Ascending aorta (tissue), 2 donors: ENCODE results near the gene PPP1R14D. TPM values are rescaled to one million over a fixed set of nuclear protein-coding genes. Genes with fewer than 3 reads are reported as not detected.

Source experiments
- DNase-seq, 2 donors: peaks; one replicate each; pipeline ENCODE4 v3.0.0-alpha.2; 2019; ENCODE audit warnings: low spot score in 2 of 2
- H3K27ac ChIP-seq, 2 donors: fragments of 200-600 bp; sonication (generic); one replicate each; pipeline ENCODE4 v1.5.1; 2016 to 2017; ENCODE audit warnings: mild to moderate bottlenecking in 1 of 2
- H3K27me3 ChIP-seq: fragments of 200-600 bp; sonication (generic); one replicate; pipeline ENCODE4 v1.5.1; 2017
- H3K36me3 ChIP-seq, 2 donors: fragments of 200-600 bp; sonication (generic); one replicate each; pipeline ENCODE4 v1.5.1; 2016
- H3K4me1 ChIP-seq, 2 donors: fragments of 200-600 bp; sonication (generic); one replicate each; pipeline ENCODE4 v1.5.1; 2016 to 2017; ENCODE audit warnings: mild to moderate bottlenecking in 1 of 2
- H3K4me3 ChIP-seq, 2 donors: fragments of 200-600 bp; sonication (generic); one replicate each; pipeline ENCODE4 v1.5.1; 2016 to 2017; ENCODE audit warnings: mild to moderate bottlenecking in 1 of 2
- H3K9me3 ChIP-seq, 2 donors: fragments of 200-600 bp; sonication (generic); one replicate each; pipeline ENCODE4 v1.5.1; 2016
- CTCF ChIP-seq, 3 experiments: fragments of 200-600 bp in 2 of 3; fragments of 450-650 bp in 1 of 3; sonication (generic) in 2 of 3; IDR thresholded peaks; one replicate each; pipeline ENCODE4 v1.5.1; 2016 to 2019; ENCODE audit warnings: antibody characterized with exemption in 3 of 3, mild to moderate bottlenecking in 1 of 3, moderate library complexity in 1 of 3
- intact Hi-C: fragments of 100-400 bp; cut with DNase I; formaldehyde crosslinking; loops from one replicate; pipeline ENCODE4 v1.15.1; 2023
- total RNA-seq: library from RNA; depleted of rRNA; stranded (reverse); fragments of >200 nt; gene quantifications from one replicate; pipeline ENCODE4 v1.1.0, GENCODE V29; 2016

Gene PPP1R14D
- total RNA-seq, 1 donor from 2014 or later = not detected

- H3K27ac ChIP-seq = no peak overlapping the region
- no peak for DNase-seq
- H3K4me1 ChIP-seq = no peaks in the 10 kb centered on the region
- no peaks in the 10 kb centered on the region for H3K27me3 ChIP-seq
- H3K9me3 ChIP-seq = no peaks in the 10 kb centered on the region
- TF ChIP-seq CTCF (IDR thresholded peaks at IDR 0.05) = no peak
- H3K4me3 ChIP-seq = no peak overlapping the region
- intact Hi-C loops = no loop called here
- H3K36me3 ChIP-seq = peaks cover 60 to 69% of the 10 kb centered on the region in 2 donors
Observed at GRCh38 chr15:40773902-40774301, 54.6 kb downstream of the PPP1R14D start.

- intact Hi-C loops = no loop called here
Observed at GRCh38 chr15:40773496-40773895, 55.0 kb downstream of the PPP1R14D start.

GRCh38 chr15:40772014-40772413, 56.5 kb downstream of the PPP1R14D start:
- no peak overlapping the region for H3K4me3 ChIP-seq
- peaks cover 41 to 68% of the 10 kb centered on the region in 2 donors for H3K36me3 ChIP-seq
- no peaks in the 10 kb centered on the region for H3K9me3 ChIP-seq
- intact Hi-C loops = no loop called here
- no peaks in the 10 kb centered on the region for H3K4me1 ChIP-seq
- DNase-seq = no peak
- TF ChIP-seq CTCF (IDR thresholded peaks at IDR 0.05) = no peak
- no peaks in the 10 kb centered on the region for H3K27me3 ChIP-seq
- no peak overlapping the region for H3K27ac ChIP-seq

More at GRCh38 chr15:40773496-40773895, 55.0 kb downstream of the PPP1R14D start:
- DNase-seq = no peak
- Histone ChIP-seq H3K36me3 (peaks cover 56 to 68% of the 10 kb centered on the region in 2 donors), H3K9me3 (no peaks in the 10 kb centered on the region), H3K27me3 (no peaks in the 10 kb centered on the region), H3K4me3 (no peak overlapping the region), H3K4me1 (no peaks in the 10 kb centered on the region), H3K27ac (no peak overlapping the region)
- TF ChIP-seq CTCF (IDR thresholded peaks at IDR 0.05) = no peak

GRCh38 chr15:40771242-40771641, 57.3 kb downstream of the PPP1R14D start:
- no peak overlapping the region for H3K4me3 ChIP-seq

GRCh38 chr15:40770147-40770721, 58.3 kb downstream of the PPP1R14D start:
- H3K27ac ChIP-seq = no peak overlapping the region

More at GRCh38 chr15:40771242-40771641, 57.3 kb downstream of the PPP1R14D start:
- intact Hi-C loops = no loop called here
- no peak for TF ChIP-seq CTCF (IDR thresholded peaks at IDR 0.05)
- no peaks in the 10 kb centered on the region for H3K27me3 ChIP-seq
- no peak overlapping the region for H3K27ac ChIP-seq
- peaks cover 0 to 5% of the 10 kb centered on the region in 2 donors for H3K4me1 ChIP-seq
- no peak for DNase-seq
- peaks cover 33 to 60% of the 10 kb centered on the region in 2 donors for H3K36me3 ChIP-seq
- H3K9me3 ChIP-seq = no peaks in the 10 kb centered on the region

More at GRCh38 chr15:40770147-40770721, 58.3 kb downstream of the PPP1R14D start:
- no peak overlapping the region for H3K4me3 ChIP-seq
- H3K27me3 ChIP-seq = no peaks in the 10 kb centered on the region
- no peak for DNase-seq
- intact Hi-C loops = no loop called here
- H3K9me3 ChIP-seq = no peaks in the 10 kb centered on the region
- no peak for TF ChIP-seq CTCF (IDR thresholded peaks at IDR 0.05)
- peaks cover 23 to 52% of the 10 kb centered on the region in 2 donors for H3K36me3 ChIP-seq
- H3K4me1 ChIP-seq = peaks cover 0 to 13% of the 10 kb centered on the region in 2 donors
